K562 (cell line): ENCODE data around the gene ZDHHC11B.

Experiments used
- ARID4B ChIP-seq: sonication (generic); formaldehyde crosslinking; IDR thresholded peaks from 2 replicates; pipeline ENCODE4 v1.8.0; 2022; ENCODE audit warnings: mild to moderate bottlenecking, missing genetic modification reagents
- HLTF ChIP-seq: fragments of 450-650 bp; IDR thresholded peaks from 2 replicates; pipeline ENCODE4 v1.6.1; 2016
- HNRNPK ChIP-seq: fragments of 200-400 bp; formaldehyde crosslinking; IDR thresholded peaks from one replicate; pipeline ENCODE4 v1.6.1; 2018; ENCODE audit warnings: mild to moderate bottlenecking, low read depth, low read length; ENCODE audit not compliant: poor library complexity, severe bottlenecking
- NCOA2 ChIP-seq, 2 experiments: fragments of 450-650 bp; IDR thresholded peaks; 2 replicates each; pipeline ENCODE4 v1.6.1; 2018; ENCODE audit warnings: mild to moderate bottlenecking in 2 of 2, moderate library complexity in 1 of 2; ENCODE audit not compliant: partially characterized antibody in 2 of 2
- ZFX ChIP-seq: sonication (generic); formaldehyde crosslinking; IDR thresholded peaks from 2 replicates; pipeline ENCODE4 v1.8.0; 2022; ENCODE audit warnings: mild to moderate bottlenecking, missing genetic modification reagents, moderate library complexity
- TF ChIP-seq, protein P1 (sequence below), 3 experiments: IDR thresholded peaks in 2 of 3; conservative IDR thresholded peaks in 1 of 3; 2 replicates each; pipeline ENCODE4 v1.5.1; 2011 to 2012; ENCODE audit warnings: low read length in 3 of 3, mild to moderate bottlenecking in 3 of 3, control low read depth in 2 of 3, improper control_type of control experiment in 1 of 3, inconsistent platforms in 1 of 3, low read depth in 1 of 3, mixed read lengths in 1 of 3, moderate library complexity in 1 of 3; ENCODE audit not compliant: insufficient read depth in 2 of 3

GRCh38 chr5:664994-665360, 119.6 kb downstream of the ZDHHC11B start:
- TF ChIP-seq HNRNPK (no peak), HLTF (no peak), ZFX (no peak), NCOA2 (IDR thresholded peaks at IDR 0.05; ENCODE audit: partially characterized antibody in 2 of 2) (no peak), ARID4B (CRISPR knock-in tag) (no peak)
- TF ChIP-seq, protein P1, sequence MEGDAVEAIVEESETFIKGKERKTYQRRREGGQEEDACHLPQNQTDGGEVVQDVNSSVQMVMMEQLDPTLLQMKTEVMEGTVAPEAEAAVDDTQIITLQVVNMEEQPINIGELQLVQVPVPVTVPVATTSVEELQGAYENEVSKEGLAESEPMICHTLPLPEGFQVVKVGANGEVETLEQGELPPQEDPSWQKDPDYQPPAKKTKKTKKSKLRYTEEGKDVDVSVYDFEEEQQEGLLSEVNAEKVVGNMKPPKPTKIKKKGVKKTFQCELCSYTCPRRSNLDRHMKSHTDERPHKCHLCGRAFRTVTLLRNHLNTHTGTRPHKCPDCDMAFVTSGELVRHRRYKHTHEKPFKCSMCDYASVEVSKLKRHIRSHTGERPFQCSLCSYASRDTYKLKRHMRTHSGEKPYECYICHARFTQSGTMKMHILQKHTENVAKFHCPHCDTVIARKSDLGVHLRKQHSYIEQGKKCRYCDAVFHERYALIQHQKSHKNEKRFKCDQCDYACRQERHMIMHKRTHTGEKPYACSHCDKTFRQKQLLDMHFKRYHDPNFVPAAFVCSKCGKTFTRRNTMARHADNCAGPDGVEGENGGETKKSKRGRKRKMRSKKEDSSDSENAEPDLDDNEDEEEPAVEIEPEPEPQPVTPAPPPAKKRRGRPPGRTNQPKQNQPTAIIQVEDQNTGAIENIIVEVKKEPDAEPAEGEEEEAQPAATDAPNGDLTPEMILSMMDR (IDR thresholded peaks at IDR 0.05 in 2 of 3, conservative IDR thresholded peaks at IDR 0.05 in 1 of 3; ENCODE audit: insufficient read depth in 2 of 3, low read depth in 1 of 3, low read length in 3 of 3), result no peak
